CD14-positive monocyte (primary cell): ENCODE data around the gene TSEN15. TPM values are rescaled to one million over a fixed set of nuclear protein-coding genes. Genes with fewer than 3 reads are reported as not detected.

Source experiments
- DNase-seq, 3 donors: peaks; one replicate each; pipeline ENCODE4 v3.0.0-alpha.2; 2011 to 2022
- H2AFZ ChIP-seq: 2 replicates; pipeline ENCODE4 v1.6.0; 2012; ENCODE audit warnings: mild to moderate bottlenecking, low read depth, low read length, inconsistent platforms; ENCODE audit not compliant: insufficient read depth, poor library complexity, severe bottlenecking
- H3K27ac ChIP-seq, 2 donors: 1 replicate in 1 of 2; 2 replicates in 1 of 2; pipeline ENCODE4 v1.5.1; 2012 to 2013; ENCODE audit warnings: low read length in 2 of 2, control low read depth in 1 of 2, inconsistent platforms in 1 of 2, low read depth in 1 of 2, mild to moderate bottlenecking in 1 of 2
- H3K27me3 ChIP-seq, 2 donors: one replicate each; pipeline versions ENCODE4 v1.6.0 to v1.6.1; 2011 to 2013; ENCODE audit warnings: low read length in 2 of 2; ENCODE audit not compliant: control insufficient read depth in 2 of 2, insufficient read depth in 2 of 2
- H3K36me3 ChIP-seq, 2 donors: replicated peaks in 1 of 2; 1 replicate in 1 of 2; 2 replicates in 1 of 2; pipeline versions ENCODE4 v1.5.1 to v1.6.1; 2012 to 2013; ENCODE audit warnings: low read length in 2 of 2, control low read depth in 1 of 2, inconsistent platforms in 1 of 2, mild to moderate bottlenecking in 1 of 2; ENCODE audit not compliant: insufficient read depth in 2 of 2, control insufficient read depth in 1 of 2
- H3K4me1 ChIP-seq, 2 donors: 1 replicate in 1 of 2; 2 replicates in 1 of 2; pipeline versions ENCODE4 v1.5.1 to v1.6.1; 2012 to 2013; ENCODE audit warnings: low read length in 2 of 2, control low read depth in 1 of 2, inconsistent platforms in 1 of 2, mild to moderate bottlenecking in 1 of 2, moderate library complexity in 1 of 2; ENCODE audit not compliant: insufficient read depth in 2 of 2, control insufficient read depth in 1 of 2
- H3K4me2 ChIP-seq: replicated peaks from 2 replicates; pipeline ENCODE3; 2012; ENCODE audit warnings: low read length, moderate library complexity, mild to moderate bottlenecking; ENCODE audit not compliant: poor library complexity, severe bottlenecking; ENCODE audit errors: extremely low read depth
- H3K4me3 ChIP-seq, 3 experiments: fragments of 200-600 bp in 1 of 3; sonication (generic) in 1 of 3; replicated peaks in 1 of 3; 1 replicate in 2 of 3; 2 replicates in 1 of 3; pipeline ENCODE4 v1.5.1; 2011 to 2013; ENCODE audit warnings: low read length in 3 of 3, mild to moderate bottlenecking in 3 of 3, control low read depth in 2 of 3, low read depth in 2 of 3, inconsistent platforms in 1 of 3, moderate library complexity in 1 of 3
- H3K79me2 ChIP-seq: 2 replicates; pipeline ENCODE4 v1.6.0; 2012; ENCODE audit warnings: mild to moderate bottlenecking, control low read depth, inconsistent platforms, low read length, moderate library complexity; ENCODE audit not compliant: insufficient read depth
- H3K9ac ChIP-seq: 2 replicates; pipeline ENCODE4 v1.6.0; 2017; ENCODE audit warnings: low read length, mild to moderate bottlenecking; ENCODE audit not compliant: insufficient read depth, poor library complexity, severe bottlenecking
- H3K9me3 ChIP-seq, 2 donors: replicated peaks in 1 of 2; 1 replicate in 1 of 2; 2 replicates in 1 of 2; pipeline versions ENCODE4 v1.5.1 to v1.6.1; 2012 to 2013; ENCODE audit warnings: low read length in 2 of 2, control low read depth in 1 of 2; ENCODE audit not compliant: control insufficient read depth in 1 of 2, insufficient read depth in 1 of 2
- H4K20me1 ChIP-seq: 2 replicates; pipeline ENCODE4 v1.6.0; 2012; ENCODE audit warnings: mild to moderate bottlenecking, low read length, control low read depth, moderate library complexity; ENCODE audit not compliant: insufficient read depth
- H3K27ac Mint-ChIP-seq, 7 donors: one replicate each; pipeline ENCODE4 v1.8.0; 2020; ENCODE audit warnings: mild to moderate bottlenecking in 7 of 7, mixed read lengths in 7 of 7, moderate library complexity in 6 of 7, inconsistent platforms in 2 of 7
- H3K27me3 Mint-ChIP-seq, 3 donors: one replicate each; pipeline ENCODE4 v1.8.0; 2021 to 2022; ENCODE audit warnings: low read depth in 3 of 3, mild to moderate bottlenecking in 3 of 3, mixed read lengths in 3 of 3, moderate library complexity in 3 of 3, inconsistent platforms in 1 of 3
- H3K36me3 Mint-ChIP-seq, 2 donors: one replicate each; pipeline ENCODE4 v1.8.0; 2020; ENCODE audit warnings: mixed read lengths in 2 of 2, inconsistent platforms in 1 of 2, mild to moderate bottlenecking in 1 of 2
- H3K4me1 Mint-ChIP-seq: one replicate; pipeline ENCODE4 v1.8.0; 2020; ENCODE audit warnings: mild to moderate bottlenecking, mixed read lengths
- H3K4me3 Mint-ChIP-seq, 2 donors: one replicate each; pipeline ENCODE4 v1.8.0; 2020; ENCODE audit warnings: mild to moderate bottlenecking in 2 of 2, mixed read lengths in 2 of 2, moderate library complexity in 1 of 2
- H3K9me3 Mint-ChIP-seq, 7 donors: one replicate each; pipeline ENCODE4 v1.8.0; 2020 to 2022; ENCODE audit warnings: mixed read lengths in 7 of 7, mild to moderate bottlenecking in 6 of 7, moderate library complexity in 6 of 7, inconsistent platforms in 2 of 7
- CTCF ChIP-seq: fragments of 200-600 bp; IDR thresholded peaks from one replicate; pipeline ENCODE4 v1.8.0; 2022; ENCODE audit warnings: antibody characterized with exemption, mild to moderate bottlenecking
- WGBS: methylation state at CpG from one replicate; pipeline ENCODE4 v1.1.5; 2013; ENCODE audit warnings: missing lambda C conversion rate; ENCODE audit not compliant: insufficient coverage; 5-methylcytosine and 5-hydroxymethylcytosine counted together
- intact Hi-C, 2 donors: fragments of 100-400 bp; cut with micrococcal nuclease; formaldehyde crosslinking; loops; one replicate each; pipeline versions ENCODE4 v1.15.0 to v1.15.1; 2023
- polyA plus RNA-seq, 3 donors: library from polyadenylated mRNA; depleted of rRNA in 1 of 3; unstranded in 2 of 3; stranded (reverse) in 1 of 3; fragments of 300-500 nt in 2 of 3; fragments of >200 nt in 1 of 3; fragmentation: Illumina TruSeq in 2 of 3; gene quantifications; 1 replicate in 2 of 3; 2 replicates in 1 of 3; pipeline ENCODE4 v1.2.3, GENCODE V29; 2012 to 2021

The TSEN15 gene
- polyA plus RNA-seq, 3 donors = 11.8 to 29.4 (median 23.4) TPM

GRCh38 chr1:184019069-184019468 lies 32.5 kb upstream of the TSEN15 start:
- no peak overlapping the region for H3K4me3 ChIP-seq
- Mint-ChIP-seq H3K4me3 (no peak overlapping the region), H3K4me1 (peaks cover 6% of the 10 kb centered on the region), H3K9me3 (peaks cover 0 to under 1% (median 0%) of the 10 kb centered on the region in 7 donors), H3K36me3 (no peaks in the 10 kb centered on the region), H3K27me3 (peaks cover 0 to 2% (median 0%) of the 10 kb centered on the region in 3 donors), H3K27ac (no peak overlapping the region)
- intact Hi-C loops = no loop called here
- H3K27me3 ChIP-seq = no peaks in the 10 kb centered on the region
- TF ChIP-seq CTCF = no peak
- H3K9ac ChIP-seq = no peak overlapping the region
- H4K20me1 ChIP-seq = no peaks in the 10 kb centered on the region
- peaks cover 6 to 9% of the 10 kb centered on the region in 2 donors for H3K4me1 ChIP-seq
- H3K4me2 ChIP-seq = no peak overlapping the region
- H3K79me2 ChIP-seq = no peaks in the 10 kb centered on the region
- H3K36me3 ChIP-seq = no peaks in the 10 kb centered on the region
- H2AFZ ChIP-seq = no peak overlapping the region
- WGBS = 100% methylated on average over 1 of the region's 5 CpGs
- no peaks in the 10 kb centered on the region for H3K9me3 ChIP-seq
- no peak overlapping the region for H3K27ac ChIP-seq
- no peak for DNase-seq

GRCh38 chr1:184019506-184019905 lies 32.0 kb upstream of the TSEN15 start:
- Mint-ChIP-seq H3K9me3 (no peaks in the 10 kb centered on the region), H3K4me3 (no peak overlapping the region), H3K4me1 (peaks cover 6% of the 10 kb centered on the region), H3K27ac (peak overlapping the region in 1 of 7 donors; percentile 11), H3K27me3 (peaks cover 0 to 2% (median 0%) of the 10 kb centered on the region in 3 donors), H3K36me3 (no peaks in the 10 kb centered on the region)
- 92% methylated on average over 2 of the region's 2 CpGs for WGBS
- Histone ChIP-seq H3K4me1 (peaks cover 6 to 9% of the 10 kb centered on the region in 2 donors), H3K9ac (no peak overlapping the region), H3K27me3 (no peaks in the 10 kb centered on the region), H3K4me3 (no peak overlapping the region), H4K20me1 (no peaks in the 10 kb centered on the region), H3K4me2 (no peak overlapping the region), H2AFZ (no peak overlapping the region), H3K79me2 (no peaks in the 10 kb centered on the region), H3K9me3 (no peaks in the 10 kb centered on the region), H3K27ac (no peak overlapping the region), H3K36me3 (no peaks in the 10 kb centered on the region)
- intact Hi-C loops = no loop called here
- TF ChIP-seq CTCF = no peak
- no peak for DNase-seq
